ENCODE data around the gene VGLL4. TPM values are rescaled to one million over a fixed set of nuclear protein-coding genes. Genes with fewer than 3 reads are reported as not detected.
"Not testable (repeated sequence)": the region's sequence is repeated elsewhere in the genome, so short reads cannot be mapped to it uniquely, and the experiment has no call there.

Gene VGLL4
- total RNA-seq, 1 donor from 2014 or later = 45.5 TPM

GRCh38 chr3:11600501-11601282, 43.0 kb downstream of the VGLL4 start:
- Histone ChIP-seq H3K9me3 (no peaks in the 10 kb centered on the region), H3K36me3 (peaks cover 16% of the 10 kb centered on the region), H3K4me1 (peaks cover 36% of the 10 kb centered on the region), H3K27me3 (ENCODE audit: low read depth) (no peaks in the 10 kb centered on the region), H3K4me3 (no peak overlapping the region), H3K27ac (peak overlapping the region; percentile 69)
- DNase-seq = no peak
- intact Hi-C loops (cut with DNase I) = no loop called here
- no peak for TF ChIP-seq CTCF (IDR thresholded peaks at IDR 0.05)
- peak; percentile 88 to 93 for ATAC-seq

GRCh38 chr3:11596387-11596786, 47.3 kb downstream of the VGLL4 start:
- H3K36me3 ChIP-seq = peaks cover 10% of the 10 kb centered on the region
- ATAC-seq (no peak), DNase-seq (no peak)
- H3K4me3 ChIP-seq = no peak overlapping the region
- TF ChIP-seq CTCF (IDR thresholded peaks at IDR 0.05) = no peak
- H3K9me3 ChIP-seq = no peaks in the 10 kb centered on the region
- no peaks in the 10 kb centered on the region for H3K27me3 ChIP-seq (ENCODE audit: low read depth)
- peaks cover 48% of the 10 kb centered on the region for H3K4me1 ChIP-seq
- intact Hi-C loops (cut with DNase I) = no loop called here
- H3K27ac ChIP-seq = no peak overlapping the region

- ATAC-seq; H3K27me3 ChIP-seq (ENCODE audit: low read depth); intact Hi-C loops (cut with DNase I); H3K4me3 ChIP-seq; H3K9me3 ChIP-seq; H3K36me3 ChIP-seq; H3K27ac ChIP-seq; DNase-seq: not testable (repeated sequence)
- H3K4me1 ChIP-seq = peaks cover 42% of the 10 kb centered on the region
These were observed 48.7 kb downstream of the VGLL4 start for GRCh38 chr3:11595024-11595423.

GRCh38 chr3:11593318-11594034, 50.2 kb downstream of the VGLL4 start:
- peak overlapping the region; percentile 4 for H3K27ac ChIP-seq
- no peaks in the 10 kb centered on the region for H3K9me3 ChIP-seq
- H3K4me1 ChIP-seq = peaks cover 44% of the 10 kb centered on the region
- no peaks in the 10 kb centered on the region for H3K36me3 ChIP-seq
- ATAC-seq (no peak), DNase-seq (no peak)
- intact Hi-C loops (cut with DNase I) = no loop called here
- no peak overlapping the region for H3K4me3 ChIP-seq
- no peak for TF ChIP-seq CTCF (IDR thresholded peaks at IDR 0.05)
- no peaks in the 10 kb centered on the region for H3K27me3 ChIP-seq (ENCODE audit: low read depth)

- no peak overlapping the region for H3K4me3 ChIP-seq
- intact Hi-C loops (cut with DNase I) = no loop called here
- ATAC-seq (no peak), DNase-seq (no peak)
- no peaks in the 10 kb centered on the region for H3K27me3 ChIP-seq (ENCODE audit: low read depth)
- H3K27ac ChIP-seq = peak overlapping the region; percentile 25
- H3K4me1 ChIP-seq = peaks cover 52% of the 10 kb centered on the region
- no peaks in the 10 kb centered on the region for H3K36me3 ChIP-seq
- H3K9me3 ChIP-seq = no peaks in the 10 kb centered on the region
- TF ChIP-seq CTCF (IDR thresholded peaks at IDR 0.05) = no peak
These were observed 51.0 kb downstream of the VGLL4 start for GRCh38 chr3:11592445-11593298.
